Activated CD4-positive, alpha-beta T cell treated with anti-CD3 and anti-CD28 coated beads for 1 hour (primary cell): ENCODE measurements around the gene CD6.
A peak's percentile ranks its signal among the peaks of the same experiment; 100 is the strongest.

ENCODE experiments used
- DNase-seq: peaks from one replicate; pipeline ENCODE4 v3.0.0-alpha.2; 2020

Gene CD6

DNA sequence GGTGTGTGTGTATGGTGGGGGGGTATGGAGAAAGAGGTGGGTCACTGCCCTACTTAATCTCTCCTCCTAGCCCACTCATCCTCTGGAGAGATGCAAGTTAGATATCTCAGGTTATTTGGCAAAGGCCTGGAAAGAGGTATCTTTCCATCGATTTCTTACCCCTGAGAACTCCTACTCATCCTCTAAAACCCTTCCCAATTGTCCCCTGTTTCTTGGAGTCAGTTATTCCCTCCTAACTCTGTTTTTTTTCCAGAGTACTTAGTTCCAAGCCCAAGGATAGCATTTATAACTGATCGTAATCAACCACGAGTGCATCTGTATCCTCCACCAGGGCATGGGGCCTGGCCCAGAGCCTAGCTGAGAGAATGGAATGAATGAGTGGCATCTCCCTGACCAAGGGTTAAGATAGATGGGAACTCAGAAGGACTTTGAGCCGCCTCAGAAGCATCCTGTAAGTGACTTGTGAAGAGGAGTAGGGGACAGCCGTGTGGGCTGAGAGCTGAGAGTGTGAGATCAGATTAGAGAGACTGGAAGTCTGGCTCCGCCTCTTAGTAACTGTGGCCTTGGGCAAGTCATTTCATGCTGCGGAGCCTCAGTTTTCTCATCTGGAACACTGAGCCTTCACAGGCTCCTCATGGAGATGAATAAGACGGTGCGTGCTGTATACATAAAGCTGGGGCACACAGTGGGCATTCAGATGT is 16.2 kb downstream of the CD6 start:
- DNase-seq = no peak

DNA sequence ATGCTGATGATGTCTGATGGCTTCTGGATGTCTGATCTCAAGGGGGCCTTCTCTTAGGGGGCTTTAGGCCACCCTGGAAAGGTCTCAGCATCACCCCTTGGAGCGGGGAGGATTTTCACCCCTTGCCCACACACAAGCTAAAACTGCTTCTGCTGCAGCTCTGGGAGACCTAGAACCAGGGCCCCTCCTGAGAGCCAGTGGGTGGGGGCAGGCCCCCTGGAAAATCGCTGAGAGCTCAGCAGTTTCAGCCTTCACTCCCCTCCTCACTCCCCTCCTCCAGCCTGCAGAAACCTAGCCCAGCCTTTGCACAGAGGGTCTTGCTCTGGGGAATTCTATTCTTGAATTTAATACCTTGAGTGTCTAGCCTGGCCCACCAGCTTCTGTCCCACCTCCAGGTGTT is 17.2 kb downstream of the CD6 start:
- no peak for DNase-seq

DNA sequence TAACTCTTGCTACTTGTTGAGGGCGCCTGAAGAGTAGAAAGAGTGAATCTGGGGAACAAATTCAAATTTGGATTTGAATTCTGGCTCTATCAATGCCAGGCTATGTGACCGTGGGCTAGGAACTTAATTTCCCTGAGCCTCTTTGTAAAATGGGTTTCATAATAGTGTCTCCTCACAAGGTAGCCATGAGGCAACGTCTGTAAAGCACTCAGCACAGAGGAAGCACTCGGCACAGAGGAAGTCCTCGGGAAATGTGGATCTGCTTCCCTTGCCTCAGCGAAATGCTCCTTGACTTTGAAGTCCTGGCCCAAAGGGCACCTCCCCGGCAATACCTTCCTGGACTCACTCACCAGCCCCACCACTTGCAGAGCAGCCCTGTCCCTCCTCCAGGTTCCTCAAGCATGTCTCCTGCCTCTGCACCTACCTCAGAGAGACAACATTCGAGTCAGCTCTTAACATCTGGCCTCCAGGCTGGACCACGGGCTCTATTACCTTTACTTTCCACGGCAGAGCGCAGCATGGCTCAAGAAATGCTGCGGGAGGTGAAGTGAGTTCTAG is 17.7 kb downstream of the CD6 start:
- no peak for DNase-seq

DNA sequence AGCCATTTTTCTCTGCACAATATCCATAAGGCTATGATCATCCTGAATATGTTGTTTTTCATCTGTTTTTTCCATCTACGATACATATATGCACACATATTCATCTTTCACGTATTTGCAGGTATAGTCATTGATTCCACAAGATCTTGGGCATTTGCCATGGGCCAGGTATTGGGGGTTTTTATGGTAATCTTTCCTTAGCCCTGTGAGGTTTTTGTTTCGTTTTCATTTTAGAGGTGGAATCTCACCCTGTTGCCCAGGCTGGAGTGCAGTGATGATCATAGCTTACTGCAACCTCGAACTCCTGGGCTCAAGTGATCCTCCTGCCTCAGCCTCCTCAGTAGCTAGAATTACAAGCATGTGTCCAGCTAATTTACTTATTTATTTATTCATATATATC is 20.0 kb downstream of the CD6 start:
- no peak for DNase-seq

DNA sequence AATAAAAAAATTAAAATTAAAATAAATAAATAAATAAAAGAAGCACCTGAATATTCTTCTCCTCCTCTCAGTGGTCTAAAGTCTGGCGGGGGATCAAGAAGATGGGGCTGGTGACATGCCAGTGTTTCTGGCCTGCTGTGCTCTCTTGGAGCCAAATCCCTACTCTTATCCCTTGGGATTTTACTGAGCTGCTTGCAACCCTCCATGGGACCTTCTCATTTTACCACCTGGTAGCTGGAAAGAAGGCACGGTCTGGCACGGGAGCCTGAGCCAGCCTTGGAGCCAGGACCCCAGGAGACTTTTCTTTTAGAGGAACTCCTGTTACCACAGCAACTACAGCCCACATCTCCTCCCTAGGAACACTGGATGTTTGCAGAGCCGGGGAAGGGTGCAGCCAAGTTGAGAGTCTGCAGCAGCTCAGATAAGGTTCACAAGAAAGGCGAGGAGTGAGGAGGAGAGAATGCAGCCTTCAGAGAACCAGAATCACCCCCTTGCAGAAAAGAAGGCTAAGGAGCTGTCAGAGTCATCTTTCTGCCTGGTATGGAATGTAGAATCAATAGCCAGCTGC is 21.4 kb downstream of the CD6 start:
- DNase-seq = no peak

DNA sequence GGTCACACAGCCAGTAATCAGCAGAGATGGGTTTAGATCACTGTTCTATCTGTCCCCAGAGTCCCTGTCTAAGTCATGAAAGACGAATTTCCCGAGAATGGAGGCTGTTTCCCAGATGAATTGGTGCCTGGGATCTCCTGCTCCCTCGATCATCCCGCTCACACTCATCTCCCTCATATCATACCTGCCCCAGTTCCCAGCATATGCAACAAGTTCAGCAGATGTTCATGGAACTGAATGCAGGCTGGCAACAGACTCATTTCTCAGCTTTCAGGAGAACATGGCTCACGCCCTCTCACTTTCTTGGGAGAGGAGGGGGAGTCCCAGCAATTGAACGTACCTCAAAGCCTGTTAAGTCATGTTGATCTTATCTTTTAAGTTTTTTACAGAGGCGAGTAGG is 22.1 kb downstream of the CD6 start:
- no peak for DNase-seq

DNA sequence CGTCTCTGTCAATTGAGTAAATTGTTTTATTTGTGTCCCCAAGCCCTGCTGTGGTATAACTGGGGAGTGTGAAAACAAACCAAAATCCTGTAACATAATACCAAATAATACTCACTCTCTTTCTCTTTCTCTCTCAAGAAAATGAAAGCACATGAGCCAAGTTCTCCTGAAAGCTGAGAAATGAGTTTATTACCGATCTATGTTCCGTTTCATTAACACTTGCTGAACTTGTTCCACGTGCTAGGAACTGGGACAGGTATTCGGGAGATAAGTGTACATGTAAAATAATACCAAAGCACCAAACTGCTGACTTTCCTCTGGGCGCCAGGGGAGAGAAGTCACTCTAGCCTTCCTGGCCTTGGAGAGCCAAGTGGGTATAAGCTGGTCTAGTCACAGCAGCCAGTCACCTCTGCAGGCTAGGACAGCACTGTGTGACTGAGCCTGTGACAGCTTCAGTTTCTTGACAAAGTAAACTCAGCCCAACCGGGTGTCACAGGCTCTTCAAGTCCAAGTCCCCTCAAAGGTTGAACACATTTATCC is 23.1 kb downstream of the CD6 start:
- no peak for DNase-seq

DNA sequence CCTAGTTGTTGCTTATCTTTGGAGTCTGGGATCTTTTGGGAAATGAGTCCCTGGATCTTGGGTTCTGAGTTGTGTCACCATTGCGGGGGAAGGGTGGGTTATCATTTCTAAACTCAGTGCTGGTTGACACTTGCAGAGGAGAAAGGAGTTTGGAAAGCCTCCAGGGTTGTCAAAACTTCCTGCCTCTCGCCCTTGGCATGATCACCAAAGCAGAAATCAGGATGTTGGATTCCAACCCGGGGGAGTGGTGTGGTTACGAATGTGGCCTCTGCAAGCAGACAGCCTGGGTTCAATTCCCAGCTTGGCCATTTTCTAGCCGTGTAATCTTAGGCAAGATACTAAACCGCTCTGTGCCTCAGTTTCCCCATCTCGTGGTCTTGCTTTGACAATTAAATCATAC is 24.3 kb downstream of the CD6 start:
- no peak for DNase-seq

DNA sequence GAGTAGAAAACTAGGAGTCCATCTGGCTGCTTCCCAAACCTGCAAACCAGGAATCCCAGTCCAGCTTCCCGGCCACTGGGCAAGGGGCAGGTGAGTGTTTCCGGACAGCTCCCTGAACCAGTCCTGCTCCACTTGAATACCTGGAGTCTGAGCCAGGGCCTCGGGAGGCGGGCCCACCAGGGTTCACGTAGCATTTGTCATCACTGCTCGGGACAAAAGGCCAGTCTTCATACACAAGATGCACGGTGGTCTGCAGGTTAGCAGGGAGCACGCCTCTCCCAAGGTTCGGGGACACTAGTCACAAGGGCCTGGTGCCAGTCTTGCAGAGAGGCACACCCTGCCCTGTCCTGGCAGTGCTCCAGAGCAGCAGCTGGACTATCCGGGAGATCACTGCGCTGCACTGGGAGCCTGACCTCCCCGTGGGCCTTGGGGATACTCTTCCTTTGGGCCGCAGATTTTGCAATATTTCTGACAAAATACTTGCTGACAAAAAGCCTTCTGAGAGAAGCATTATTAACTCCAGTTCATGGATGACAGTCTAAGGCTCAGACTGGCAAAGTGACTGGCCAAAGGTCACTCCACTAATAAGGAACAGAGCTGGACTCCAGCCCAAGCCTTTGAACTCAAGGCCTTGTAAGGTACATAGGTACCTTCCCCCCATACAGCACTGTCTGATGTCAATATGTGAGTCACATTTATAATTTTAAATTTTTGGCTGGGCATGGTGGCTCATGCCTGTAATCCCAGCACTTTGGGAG is 25.1 kb downstream of the CD6 start:
- no peak for DNase-seq

DNA sequence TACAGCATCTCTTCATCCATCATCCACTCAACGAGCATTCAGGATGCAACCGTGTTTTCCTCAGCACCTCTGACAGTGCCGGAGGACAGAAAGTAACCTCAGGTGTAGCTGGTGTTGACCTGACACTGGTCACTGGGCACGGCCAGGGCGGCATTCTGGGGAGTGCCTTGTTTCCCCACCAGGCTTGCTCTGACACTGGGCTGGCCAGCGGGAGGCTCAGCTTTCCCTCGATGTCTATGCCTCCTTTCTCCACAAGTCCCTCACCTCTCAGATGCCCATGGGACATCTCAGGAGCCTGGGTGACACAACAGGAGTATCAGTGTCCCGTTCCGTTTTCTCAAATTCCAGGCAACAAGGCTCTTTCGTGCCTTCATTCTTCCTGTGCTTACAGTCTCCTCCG is 28.9 kb downstream of the CD6 start:
- no peak for DNase-seq

DNA sequence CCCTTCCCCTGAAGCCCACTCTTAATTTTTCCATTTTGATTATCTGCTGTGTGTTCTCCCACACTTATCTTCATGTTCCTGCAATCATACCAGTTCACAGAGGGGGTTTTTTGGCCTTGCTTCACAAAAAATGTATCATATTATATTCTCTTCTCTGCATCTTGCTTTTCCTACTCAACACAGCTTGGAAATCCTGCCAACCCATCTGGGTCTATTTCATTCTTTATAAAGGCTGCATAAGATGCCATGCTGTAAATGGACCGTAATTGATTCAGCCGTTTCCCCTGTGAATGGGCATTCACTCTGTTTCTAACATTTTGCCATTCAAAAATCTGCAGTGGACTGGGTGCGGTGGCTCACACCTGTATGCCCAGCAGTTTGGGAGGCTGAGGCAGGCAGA is 30.5 kb downstream of the CD6 start:
- DNase-seq = no peak

DNA sequence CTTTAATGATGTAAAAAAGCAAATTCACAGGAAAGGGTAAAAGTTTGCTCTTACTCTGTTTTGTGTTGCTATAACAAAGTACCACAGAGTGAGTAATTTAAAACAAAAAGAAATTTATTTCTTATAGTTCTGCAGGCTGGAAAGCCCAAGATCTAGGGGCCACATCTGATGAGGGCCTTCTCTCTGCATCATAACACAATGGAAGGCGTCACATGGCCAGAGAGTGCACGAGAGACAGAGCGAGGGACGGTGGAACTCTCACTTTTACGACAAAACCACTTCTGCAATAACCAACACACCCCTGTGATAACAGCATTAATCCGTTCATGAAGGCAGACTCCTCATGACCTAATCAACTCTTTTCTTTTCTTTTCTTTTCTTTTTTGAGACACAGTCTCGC is 31.1 kb downstream of the CD6 start:
- DNase-seq = no peak

DNA sequence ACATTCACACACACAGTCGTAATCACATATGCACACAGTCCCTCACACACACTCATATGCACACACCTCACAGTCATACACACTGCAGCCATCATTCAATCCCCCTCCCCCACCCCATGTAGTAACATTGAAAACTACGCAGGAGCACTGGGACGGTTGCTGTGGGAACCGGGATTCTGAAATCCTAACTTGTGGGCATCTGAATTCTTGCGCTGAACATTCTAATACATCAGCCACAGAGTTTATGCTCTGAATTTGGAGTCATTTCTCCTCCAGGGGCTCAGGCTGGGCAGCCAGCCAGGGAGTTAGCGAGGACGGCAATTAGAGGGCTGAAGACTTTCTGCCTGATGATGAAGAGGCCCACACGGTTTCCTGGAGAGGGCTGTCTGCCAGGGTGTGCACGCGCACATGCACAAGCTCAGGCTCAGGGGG is 32.7 kb downstream of the CD6 start:
- peak; percentile 31 for DNase-seq

DNA sequence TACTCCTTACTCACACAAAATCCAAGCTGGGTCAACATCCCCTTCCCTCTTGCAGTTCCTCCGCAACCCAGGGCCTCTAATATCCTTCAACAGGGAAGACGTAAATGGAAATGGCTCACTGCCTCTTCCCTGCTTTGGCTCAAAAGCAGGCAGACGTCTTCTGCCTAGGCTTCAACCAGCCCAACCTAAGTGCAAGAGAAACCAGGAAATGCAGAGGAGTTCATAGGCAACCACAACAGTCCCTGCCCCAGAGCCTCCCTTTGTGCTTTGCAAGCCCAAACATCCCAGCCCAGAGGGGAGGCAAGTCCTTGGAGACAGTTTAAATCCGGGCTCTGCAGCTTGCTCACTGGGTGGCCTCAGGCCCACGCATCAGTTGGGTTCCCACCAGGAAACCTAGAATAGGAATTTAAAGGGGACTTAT is 33.3 kb downstream of the CD6 start:
- DNase-seq = no peak

DNA sequence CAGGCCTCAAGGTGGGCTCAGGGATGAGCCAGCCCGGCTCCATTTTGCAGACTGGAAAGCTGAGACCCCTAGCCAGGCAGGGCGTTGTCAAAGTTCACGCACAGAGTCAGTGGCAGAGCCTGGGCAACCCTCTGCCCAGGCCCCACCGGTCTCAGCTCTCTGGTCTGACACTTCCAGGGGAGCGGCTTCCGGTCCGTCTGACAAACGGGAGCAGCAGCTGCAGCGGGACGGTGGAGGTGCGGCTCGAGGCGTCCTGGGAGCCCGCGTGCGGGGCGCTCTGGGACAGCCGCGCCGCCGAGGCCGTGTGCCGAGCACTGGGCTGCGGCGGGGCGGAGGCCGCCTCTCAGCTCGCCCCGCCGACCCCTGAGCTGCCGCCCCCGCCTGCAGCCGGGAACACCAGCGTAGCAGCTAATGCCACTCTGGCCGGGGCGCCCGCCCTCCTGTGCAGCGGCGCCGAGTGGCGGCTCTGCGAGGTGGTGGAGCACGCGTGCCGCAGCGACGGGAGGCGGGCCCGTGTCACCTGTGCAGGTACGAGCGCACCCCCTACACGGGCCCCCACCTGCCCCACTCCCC is 36.0 kb downstream of the CD6 start:
- no peak for DNase-seq

DNA sequence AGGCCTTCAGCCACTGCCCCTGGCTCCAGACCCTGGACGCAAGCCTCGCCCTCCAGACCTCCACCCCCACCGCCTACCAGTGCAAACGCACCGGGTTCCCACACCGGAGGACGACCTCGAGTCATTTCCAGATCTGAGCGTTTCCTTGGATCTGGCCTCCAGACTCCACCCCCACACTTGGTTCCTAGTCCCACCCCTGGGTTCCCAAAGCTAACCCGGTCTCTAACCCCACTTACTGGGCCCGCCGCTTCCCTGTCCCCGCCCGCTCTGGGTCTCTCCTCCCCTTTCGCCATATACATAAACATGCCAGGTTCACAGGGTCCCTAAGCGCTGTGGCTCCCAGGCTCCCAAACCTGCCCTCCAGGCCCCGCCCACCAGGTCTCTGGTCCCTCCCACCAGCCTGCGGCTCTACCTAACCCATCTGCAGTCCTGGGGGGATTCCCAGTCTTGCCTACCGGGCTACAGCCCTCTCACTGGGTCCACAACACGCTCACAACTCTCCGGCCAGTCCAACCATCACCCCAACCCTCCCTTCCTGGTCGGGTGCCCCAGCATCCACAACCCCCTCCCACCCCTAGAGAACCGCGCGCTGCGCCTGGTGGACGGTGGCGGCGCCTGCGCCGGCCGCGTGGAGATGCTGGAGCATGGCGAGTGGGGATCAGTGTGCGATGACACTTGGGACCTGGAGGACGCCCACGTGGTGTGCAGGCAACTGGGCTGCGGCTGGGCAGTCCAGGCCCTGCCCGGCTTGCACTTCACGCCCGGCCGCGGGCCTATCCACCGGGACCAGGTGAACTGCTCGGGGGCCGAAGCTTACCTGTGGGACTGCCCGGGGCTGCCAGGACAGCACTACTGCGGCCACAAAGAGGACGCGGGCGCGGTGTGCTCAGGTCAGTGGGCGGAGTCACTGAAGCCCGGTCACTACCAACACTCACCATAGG is 36.7 kb downstream of the CD6 start:
- no peak for DNase-seq

DNA sequence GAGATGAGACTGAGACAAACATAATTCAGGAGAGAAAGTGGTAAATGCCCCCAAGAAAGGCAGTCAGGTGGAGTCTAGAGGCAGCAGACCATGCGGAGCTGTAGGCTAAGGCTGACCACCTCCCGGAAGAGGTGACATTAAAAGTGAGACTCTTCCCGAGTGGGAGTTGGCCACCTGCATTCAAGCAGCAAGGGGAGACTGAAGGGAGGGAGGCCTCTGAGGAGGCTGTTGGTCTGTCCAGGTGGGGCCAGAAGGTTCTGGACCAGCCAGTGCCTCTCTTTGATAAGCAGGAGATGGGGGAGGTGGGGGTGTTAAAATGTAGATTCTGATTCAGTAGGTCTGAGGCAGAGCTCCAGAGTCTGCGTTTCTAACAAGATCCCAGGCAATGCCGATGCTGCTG is 37.5 kb downstream of the CD6 start:
- no peak for DNase-seq

DNA sequence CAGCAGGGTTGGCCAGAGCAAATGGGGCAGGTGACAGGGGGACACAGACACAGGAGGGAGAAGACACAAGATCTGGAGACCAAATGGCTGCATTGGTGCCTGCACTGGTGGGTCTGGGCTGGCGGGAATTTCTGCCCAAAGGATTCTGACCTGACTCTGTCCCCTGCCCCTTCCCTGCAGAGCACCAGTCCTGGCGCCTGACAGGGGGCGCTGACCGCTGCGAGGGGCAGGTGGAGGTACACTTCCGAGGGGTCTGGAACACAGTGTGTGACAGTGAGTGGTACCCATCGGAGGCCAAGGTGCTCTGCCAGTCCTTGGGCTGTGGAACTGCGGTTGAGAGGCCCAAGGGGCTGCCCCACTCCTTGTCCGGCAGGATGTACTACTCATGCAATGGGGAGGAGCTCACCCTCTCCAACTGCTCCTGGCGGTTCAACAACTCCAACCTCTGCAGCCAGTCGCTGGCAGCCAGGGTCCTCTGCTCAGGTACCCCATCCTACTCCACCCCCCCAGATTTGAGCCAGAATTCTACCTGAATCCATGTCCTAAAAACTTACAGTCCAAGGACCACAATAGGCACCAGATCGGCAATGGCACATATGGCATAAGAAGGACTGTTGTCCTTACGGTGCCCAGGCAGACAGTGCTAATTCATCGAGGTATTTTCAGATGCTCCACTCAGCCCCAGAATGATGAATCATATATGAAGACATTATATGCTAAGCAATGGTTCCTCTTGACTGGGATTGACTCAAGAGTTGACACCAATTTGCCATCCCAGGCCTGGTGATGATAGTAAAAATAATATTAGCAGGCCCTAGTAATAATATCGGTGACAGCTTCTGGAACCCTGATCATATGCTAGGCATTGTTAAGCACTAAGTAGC is 38.2 kb downstream of the CD6 start:
- no peak for DNase-seq

DNA sequence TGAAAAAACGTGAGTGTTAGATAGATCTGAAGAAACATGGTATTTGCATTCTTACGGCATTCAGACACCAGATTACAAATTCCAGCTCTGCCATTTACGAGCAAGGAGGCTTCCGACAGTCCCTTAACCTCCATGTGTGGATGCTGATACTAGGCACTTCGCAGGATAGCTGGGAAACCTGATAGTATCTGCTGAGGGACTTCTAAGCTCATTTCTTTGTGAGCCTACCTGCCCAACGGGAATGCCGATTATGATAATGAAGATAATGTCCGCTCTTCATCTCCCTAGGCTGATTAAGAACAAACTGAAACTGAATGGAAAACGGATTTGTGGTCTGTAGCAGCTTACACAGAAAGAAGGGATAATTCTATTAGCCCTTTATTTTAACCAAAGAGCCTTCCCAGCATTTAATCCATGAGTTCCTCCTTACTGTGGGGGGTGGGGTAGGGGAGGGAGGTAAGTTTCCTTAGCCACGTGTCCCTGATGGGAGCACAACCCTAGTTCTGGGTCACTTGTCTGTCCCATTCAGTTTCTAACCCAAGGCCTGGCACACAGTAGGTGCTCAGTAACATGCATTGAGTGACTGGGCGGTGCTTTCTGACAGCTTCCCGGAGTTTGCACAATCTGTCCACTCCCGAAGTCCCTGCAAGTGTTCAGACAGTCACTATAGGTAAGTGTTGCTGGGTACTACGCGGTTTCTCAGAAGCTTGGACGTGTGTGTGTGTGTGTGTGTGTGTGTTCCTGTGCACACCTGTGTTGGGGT is 39.2 kb downstream of the CD6 start:
- no peak for DNase-seq

DNA sequence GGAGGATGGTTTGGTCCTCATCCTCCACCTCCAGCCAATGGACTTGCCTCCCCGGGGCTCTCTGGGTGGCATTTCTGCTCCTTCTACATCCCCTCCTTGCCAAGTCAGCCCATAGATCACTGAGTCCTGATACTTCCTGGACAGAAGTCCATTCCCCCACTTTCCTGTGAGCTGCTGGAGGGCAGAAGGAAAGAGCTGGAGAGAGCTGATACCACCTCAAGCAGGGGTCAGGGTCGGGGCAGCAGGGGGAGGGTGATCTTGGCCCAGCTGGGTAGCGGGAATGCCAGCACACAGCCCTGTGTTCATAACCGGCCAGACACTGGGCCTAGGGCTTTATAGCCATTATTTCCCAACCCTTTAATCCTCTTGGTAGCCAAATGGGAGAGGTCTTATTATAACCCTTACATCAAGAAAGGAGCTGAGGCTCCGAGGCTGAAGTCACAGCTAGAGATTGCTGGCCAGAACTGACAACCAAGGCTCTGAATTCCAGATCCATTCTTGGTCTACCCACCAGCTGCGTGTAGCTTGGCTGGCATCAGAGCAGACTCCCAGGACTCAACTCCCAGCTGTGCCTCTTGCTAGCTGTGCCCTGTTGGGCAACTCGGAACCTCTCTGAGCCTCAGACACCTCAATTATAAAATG is 39.9 kb downstream of the CD6 start:
- DNase-seq = no peak
